Progenitor cell of endocrine pancreas (in vitro differentiated cells): Measurements from ENCODE around the gene IDH2. TPM values are rescaled to one million over a fixed set of nuclear protein-coding genes. Genes with fewer than 3 reads are reported as not detected.

Source experiments
- DNase-seq: peaks from one replicate; pipeline ENCODE4 v3.0.0; 2021; ENCODE audit warnings: low spot score; ENCODE audit not compliant: unreplicated experiment
- H3K27ac Mint-ChIP-seq: 2 replicates; pipeline ENCODE4 v1.8.0; 2021; ENCODE audit warnings: mild to moderate bottlenecking, moderate library complexity, mixed read lengths
- H3K27me3 Mint-ChIP-seq: 2 replicates; pipeline ENCODE4 v1.8.0; 2021; ENCODE audit warnings: mixed read lengths
- H3K36me3 Mint-ChIP-seq: 2 replicates; pipeline ENCODE4 v1.8.0; 2022; ENCODE audit warnings: mixed read lengths; ENCODE audit not compliant: insufficient read depth
- H3K4me1 Mint-ChIP-seq: 2 replicates; pipeline ENCODE4 v1.8.0; 2021; ENCODE audit warnings: low read depth, mixed read lengths
- H3K4me3 Mint-ChIP-seq: 2 replicates; pipeline ENCODE4 v1.8.0; 2021; ENCODE audit warnings: low read depth, mild to moderate bottlenecking, moderate library complexity, mixed read lengths
- H3K9me3 Mint-ChIP-seq: 2 replicates; pipeline ENCODE4 v1.8.0; 2021; ENCODE audit warnings: low read depth, mixed read lengths
- total RNA-seq: library from RNA; stranded (reverse); gene quantifications from 2 replicates; pipeline ENCODE4 v1.2.1, GENCODE V29; 2021
- TF ChIP-seq, protein P1 (sequence below): fragments of 200-600 bp; sonication (generic); IDR thresholded peaks from one replicate; pipeline ENCODE4 v1.5.0; 2021; ENCODE audit warnings: antibody characterized with exemption, mild to moderate bottlenecking; ENCODE audit not compliant: unreplicated experiment

The IDH2 gene
- total RNA-seq, 1 donor from 2014 or later = 164 TPM

DNA sequence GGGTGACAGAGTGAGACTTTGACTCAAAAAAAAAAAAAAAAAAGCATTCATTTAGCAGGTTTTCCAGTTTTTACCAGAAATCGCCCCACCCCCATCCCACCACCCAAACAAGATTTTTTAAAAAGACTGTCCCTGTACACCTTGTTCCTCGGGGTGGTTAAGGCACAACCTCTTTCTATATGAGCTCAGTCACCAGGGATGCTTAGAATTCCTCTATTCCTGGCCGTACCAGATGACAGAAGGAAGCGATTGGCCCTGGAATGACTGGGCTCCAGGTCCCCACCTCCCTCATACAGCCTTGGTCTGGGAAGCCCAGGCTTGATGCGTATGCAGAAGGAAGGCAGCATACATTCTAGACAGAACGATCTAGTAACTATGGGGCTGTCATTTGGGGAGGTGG, 25.6 kb downstream of the IDH2 start:
- Mint-ChIP-seq H3K9me3 (no peaks in the 10 kb centered on the region), H3K4me1 (no peaks in the 10 kb centered on the region), H3K27ac (peak overlapping the region; percentile 33), H3K27me3 (no peaks in the 10 kb centered on the region), H3K36me3 (peaks cover 8% of the 10 kb centered on the region), H3K4me3 (no peak overlapping the region)
- DNase-seq = no peak
- TF ChIP-seq, protein P1, sequence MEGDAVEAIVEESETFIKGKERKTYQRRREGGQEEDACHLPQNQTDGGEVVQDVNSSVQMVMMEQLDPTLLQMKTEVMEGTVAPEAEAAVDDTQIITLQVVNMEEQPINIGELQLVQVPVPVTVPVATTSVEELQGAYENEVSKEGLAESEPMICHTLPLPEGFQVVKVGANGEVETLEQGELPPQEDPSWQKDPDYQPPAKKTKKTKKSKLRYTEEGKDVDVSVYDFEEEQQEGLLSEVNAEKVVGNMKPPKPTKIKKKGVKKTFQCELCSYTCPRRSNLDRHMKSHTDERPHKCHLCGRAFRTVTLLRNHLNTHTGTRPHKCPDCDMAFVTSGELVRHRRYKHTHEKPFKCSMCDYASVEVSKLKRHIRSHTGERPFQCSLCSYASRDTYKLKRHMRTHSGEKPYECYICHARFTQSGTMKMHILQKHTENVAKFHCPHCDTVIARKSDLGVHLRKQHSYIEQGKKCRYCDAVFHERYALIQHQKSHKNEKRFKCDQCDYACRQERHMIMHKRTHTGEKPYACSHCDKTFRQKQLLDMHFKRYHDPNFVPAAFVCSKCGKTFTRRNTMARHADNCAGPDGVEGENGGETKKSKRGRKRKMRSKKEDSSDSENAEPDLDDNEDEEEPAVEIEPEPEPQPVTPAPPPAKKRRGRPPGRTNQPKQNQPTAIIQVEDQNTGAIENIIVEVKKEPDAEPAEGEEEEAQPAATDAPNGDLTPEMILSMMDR = no peak

DNA sequence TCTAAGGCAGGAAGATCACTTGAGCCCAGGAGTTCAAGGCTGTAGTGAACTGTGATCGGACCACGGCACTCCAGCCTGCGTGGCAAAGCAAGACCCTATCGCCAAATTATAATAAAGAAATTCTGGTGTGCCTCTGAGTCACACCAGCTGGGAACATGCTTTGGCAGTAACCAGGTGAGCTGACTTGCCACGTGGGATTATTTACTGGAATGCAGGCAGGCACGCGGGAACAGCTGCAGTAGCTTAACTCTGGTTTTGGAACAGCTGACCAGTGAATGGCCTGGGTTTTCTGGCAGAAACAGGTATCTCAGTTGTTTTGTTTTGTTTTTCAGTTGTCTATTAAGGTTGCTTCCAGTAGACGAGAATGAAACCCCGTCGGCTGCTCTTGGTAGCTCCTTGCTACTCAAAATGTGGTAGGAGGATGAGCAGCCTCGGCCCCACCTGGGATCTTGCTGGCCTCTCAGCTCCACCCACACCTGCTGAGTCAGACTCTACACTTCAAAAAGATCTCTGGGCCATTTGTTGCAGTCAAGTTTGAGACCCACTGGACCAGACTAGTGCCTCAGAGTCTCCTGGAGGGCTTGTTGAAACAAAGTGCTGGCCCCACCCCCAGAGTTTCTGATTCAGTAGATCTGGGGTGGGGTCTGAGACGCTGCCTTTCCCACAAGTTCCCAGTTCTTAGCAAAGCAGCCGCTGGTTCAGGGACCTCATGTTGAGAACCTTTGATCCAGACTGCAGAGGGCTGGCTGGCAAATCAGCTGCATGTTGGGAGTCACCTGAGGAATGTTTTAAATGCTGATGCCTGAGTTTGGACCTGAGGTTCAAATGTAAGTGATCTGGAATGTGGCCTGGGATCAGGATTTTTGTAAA, 26.6 kb downstream of the IDH2 start:
- Mint-ChIP-seq H3K36me3 (peaks cover 8% of the 10 kb centered on the region), H3K27ac (peak overlapping the region; percentile 84)

DNA sequence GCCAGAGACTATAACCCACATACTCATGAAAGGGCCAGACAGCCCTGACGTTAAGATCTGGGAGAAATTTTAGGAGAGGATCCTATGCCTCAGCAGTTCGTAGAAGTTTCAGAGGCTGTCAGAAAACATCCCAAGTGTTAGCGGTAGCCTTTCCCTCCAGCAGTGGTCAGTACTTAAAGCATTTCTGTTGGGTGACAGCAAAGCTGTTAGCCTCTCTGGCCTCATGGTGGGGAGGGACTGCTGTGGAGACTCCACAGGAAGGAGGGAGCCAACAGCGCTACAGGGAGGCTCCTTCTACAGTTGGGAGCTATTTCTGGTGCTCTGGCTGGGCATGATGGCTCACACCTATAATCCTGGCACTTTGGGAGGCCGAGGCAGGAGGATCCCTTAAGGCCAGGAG, 27.4 kb downstream of the IDH2 start:
- no peak overlapping the region for H3K27ac Mint-ChIP-seq

More for the DNA sequence above, 26.6 kb downstream of the IDH2 start:
- no peak overlapping the region for H3K4me3 Mint-ChIP-seq
- no peaks in the 10 kb centered on the region for H3K9me3 Mint-ChIP-seq
- no peaks in the 10 kb centered on the region for H3K27me3 Mint-ChIP-seq
- DNase-seq = no peak
- no peaks in the 10 kb centered on the region for H3K4me1 Mint-ChIP-seq
- TF ChIP-seq, protein P1 = no peak

DNA sequence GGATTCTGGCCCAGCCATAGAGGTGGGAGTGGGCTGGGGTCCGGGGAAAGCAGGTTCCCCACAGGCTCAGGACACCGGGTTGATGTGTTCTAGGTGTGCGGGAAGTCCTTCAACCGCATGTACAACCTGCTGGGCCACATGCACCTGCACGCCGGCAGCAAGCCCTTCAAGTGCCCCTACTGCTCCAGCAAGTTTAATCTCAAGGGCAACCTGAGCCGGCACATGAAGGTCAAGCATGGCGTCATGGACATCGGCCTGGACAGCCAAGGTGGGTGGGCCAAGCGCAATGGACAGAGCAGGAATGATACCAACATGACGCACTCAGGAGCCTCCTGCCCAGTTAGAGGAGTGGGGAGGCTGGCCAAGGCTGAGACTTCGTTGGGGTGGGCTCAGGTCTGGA, 28.2 kb downstream of the IDH2 start:
- Mint-ChIP-seq H3K9me3 (no peaks in the 10 kb centered on the region), H3K4me1 (no peaks in the 10 kb centered on the region), H3K27ac (no peak overlapping the region), H3K4me3 (no peak overlapping the region), H3K36me3 (peaks cover 11% of the 10 kb centered on the region), H3K27me3 (no peaks in the 10 kb centered on the region)
- DNase-seq = no peak
- TF ChIP-seq, protein P1 = no peak

More for the DNA sequence above, 27.4 kb downstream of the IDH2 start:
- TF ChIP-seq, protein P1 = no peak
- no peaks in the 10 kb centered on the region for H3K9me3 Mint-ChIP-seq
- DNase-seq = no peak
- peaks cover 8% of the 10 kb centered on the region for H3K36me3 Mint-ChIP-seq
- H3K4me3 Mint-ChIP-seq = no peak overlapping the region
- H3K4me1 Mint-ChIP-seq = no peaks in the 10 kb centered on the region
- no peaks in the 10 kb centered on the region for H3K27me3 Mint-ChIP-seq

DNA sequence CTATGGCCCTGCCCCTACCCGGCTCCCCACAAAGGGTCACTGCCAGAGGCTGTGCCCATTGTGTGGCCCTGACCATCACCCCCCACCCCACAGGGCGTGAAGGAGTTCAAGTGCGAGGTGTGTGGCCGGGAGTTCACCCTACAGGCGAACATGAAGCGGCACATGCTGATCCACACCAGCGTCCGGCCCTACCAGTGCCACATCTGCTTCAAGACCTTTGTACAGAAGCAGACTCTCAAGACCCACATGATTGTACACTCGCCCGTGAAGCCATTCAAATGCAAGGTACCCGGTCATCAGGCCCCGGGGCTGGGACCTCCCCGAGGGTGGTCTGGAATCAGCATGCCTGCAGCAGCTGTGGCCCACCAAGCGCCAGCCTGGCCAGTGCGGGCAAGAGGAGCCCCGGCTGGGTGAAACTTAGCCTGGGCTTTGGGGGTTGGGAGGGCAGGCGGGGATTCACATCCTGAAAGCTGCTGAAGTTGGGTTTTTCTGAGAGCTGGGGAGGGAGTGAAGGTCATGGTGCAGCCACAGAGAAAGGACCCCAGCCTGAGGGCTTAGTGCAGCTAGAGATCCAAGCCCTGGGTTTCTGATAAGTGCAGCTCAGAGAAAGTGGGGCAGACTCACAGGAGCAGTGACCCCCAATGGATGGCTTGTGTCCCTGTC, 29.2 kb downstream of the IDH2 start:
- TF ChIP-seq, protein P1 = no peak
- Mint-ChIP-seq H3K4me1 (no peaks in the 10 kb centered on the region), H3K9me3 (no peaks in the 10 kb centered on the region), H3K36me3 (peaks cover 11% of the 10 kb centered on the region), H3K4me3 (no peak overlapping the region), H3K27ac (no peak overlapping the region), H3K27me3 (no peaks in the 10 kb centered on the region)
- DNase-seq = no peak
